Esophagus squamous epithelium (tissue), 5 donors: ENCODE data around the gene FAM124A. TPM values are rescaled to one million over a fixed set of nuclear protein-coding genes. Genes with fewer than 3 reads are reported as not detected.

ENCODE experiments used
- DNase-seq: peaks from one replicate; lab custom pipeline; 2025; lab: John Stamatoyannopoulos, UW
- H3K27ac ChIP-seq, 4 donors: fragments of 200-600 bp; sonication (generic); one replicate each; pipeline ENCODE4 v1.5.1; 2016 to 2019; ENCODE audit warnings: mild to moderate bottlenecking in 1 of 4
- H3K27me3 ChIP-seq, 4 donors: fragments of 200-600 bp; sonication (generic); 1 replicate in 3 of 4; 2 replicates in 1 of 4; pipeline versions ENCODE4 v1.5.1 to v1.6.0; 2017 to 2021; ENCODE audit warnings: antibody characterized with exemption in 1 of 4
- H3K36me3 ChIP-seq, 3 donors: fragments of 200-600 bp; sonication (generic); one replicate each; pipeline ENCODE4 v1.5.1; 2016 to 2019
- H3K4me1 ChIP-seq, 3 donors: fragments of 200-600 bp; sonication (generic); one replicate each; pipeline ENCODE4 v1.5.1; 2017 to 2019
- H3K4me3 ChIP-seq, 4 donors: fragments of 200-600 bp; sonication (generic); 1 replicate in 3 of 4; 2 replicates in 1 of 4; pipeline ENCODE4 v1.5.1; 2016 to 2019; ENCODE audit warnings: mild to moderate bottlenecking in 2 of 4, moderate library complexity in 1 of 4
- H3K9me3 ChIP-seq, 3 donors: fragments of 200-600 bp; sonication (generic); one replicate each; pipeline ENCODE4 v1.5.1; 2016 to 2019
- POLR2A ChIP-seq, 4 donors: fragments of 450-650 bp; IDR thresholded peaks; one replicate each; pipeline ENCODE4 v1.6.1; 2017; ENCODE audit warnings: antibody characterized with exemption in 4 of 4, mild to moderate bottlenecking in 4 of 4, moderate library complexity in 3 of 4
- WGBS, 2 donors: methylation state at CpG; one replicate each; pipeline ENCODE4 v1.1.5; 2018; 5-methylcytosine and 5-hydroxymethylcytosine counted together
- intact Hi-C: fragments of 100-400 bp; cut with DNase I; formaldehyde crosslinking; loops from one replicate; pipeline ENCODE4 v1.15.0; 2022
- total RNA-seq, 4 donors: library from RNA; depleted of rRNA; stranded (reverse); fragments of >200 nt; gene quantifications; one replicate each; pipeline ENCODE4 v1.1.0, GENCODE V29; 2016
- TF ChIP-seq, protein P1 (sequence below), 6 experiments: fragments of 450-650 bp in 4 of 6; fragments of 200-600 bp in 2 of 6; sonication (generic) in 2 of 6; IDR thresholded peaks; one replicate each; pipeline ENCODE4 v1.5.1; 2016 to 2019; ENCODE audit warnings: antibody characterized with exemption in 6 of 6, mild to moderate bottlenecking in 4 of 6, moderate library complexity in 4 of 6
- donor health status: DM: yes; HTN: yes; CAD: no.

Gene FAM124A
- total RNA-seq, 4 donors from 2014 or later, result 0.45 to 2.5 (median 1.3) TPM

GRCh38 chr13:51237386-51237785 lies 15.2 kb downstream of the FAM124A start:
- TF ChIP-seq, protein P1, sequence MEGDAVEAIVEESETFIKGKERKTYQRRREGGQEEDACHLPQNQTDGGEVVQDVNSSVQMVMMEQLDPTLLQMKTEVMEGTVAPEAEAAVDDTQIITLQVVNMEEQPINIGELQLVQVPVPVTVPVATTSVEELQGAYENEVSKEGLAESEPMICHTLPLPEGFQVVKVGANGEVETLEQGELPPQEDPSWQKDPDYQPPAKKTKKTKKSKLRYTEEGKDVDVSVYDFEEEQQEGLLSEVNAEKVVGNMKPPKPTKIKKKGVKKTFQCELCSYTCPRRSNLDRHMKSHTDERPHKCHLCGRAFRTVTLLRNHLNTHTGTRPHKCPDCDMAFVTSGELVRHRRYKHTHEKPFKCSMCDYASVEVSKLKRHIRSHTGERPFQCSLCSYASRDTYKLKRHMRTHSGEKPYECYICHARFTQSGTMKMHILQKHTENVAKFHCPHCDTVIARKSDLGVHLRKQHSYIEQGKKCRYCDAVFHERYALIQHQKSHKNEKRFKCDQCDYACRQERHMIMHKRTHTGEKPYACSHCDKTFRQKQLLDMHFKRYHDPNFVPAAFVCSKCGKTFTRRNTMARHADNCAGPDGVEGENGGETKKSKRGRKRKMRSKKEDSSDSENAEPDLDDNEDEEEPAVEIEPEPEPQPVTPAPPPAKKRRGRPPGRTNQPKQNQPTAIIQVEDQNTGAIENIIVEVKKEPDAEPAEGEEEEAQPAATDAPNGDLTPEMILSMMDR (IDR thresholded peaks at IDR 0.05), result no peak
- no peak for TF ChIP-seq POLR2A (IDR thresholded peaks at IDR 0.05)
- H3K36me3 ChIP-seq, result no peaks in the 10 kb centered on the region
- H3K4me1 ChIP-seq, result no peaks in the 10 kb centered on the region
- H3K27me3 ChIP-seq, result peaks cover 0 to 6% (median 0%) of the 10 kb centered on the region in 4 donors
- intact Hi-C loops, result no loop called here
- 76 to 81% methylated on average over 4 of the region's 4 CpGs for WGBS, 2 donors
- no peaks in the 10 kb centered on the region for H3K9me3 ChIP-seq
- no peak overlapping the region for H3K27ac ChIP-seq
- no peak for DNase-seq
- no peak overlapping the region for H3K4me3 ChIP-seq

- WGBS, 2 donors, result 88 to 100% methylated on average over 1 of the region's 2 CpGs
- Histone ChIP-seq H3K9me3 (no peaks in the 10 kb centered on the region), H3K4me3 (no peak overlapping the region), H3K27me3 (peaks cover 0 to 6% (median 0%) of the 10 kb centered on the region in 4 donors), H3K36me3 (no peaks in the 10 kb centered on the region), H3K27ac (no peak overlapping the region), H3K4me1 (no peaks in the 10 kb centered on the region)
- intact Hi-C loops, result no loop called here
- DNase-seq, result no peak
- no peak for TF ChIP-seq POLR2A (IDR thresholded peaks at IDR 0.05)
- TF ChIP-seq, protein P1 (IDR thresholded peaks at IDR 0.05), result no peak
These were observed 15.7 kb downstream of the FAM124A start for GRCh38 chr13:51237887-51238286.

DNA sequence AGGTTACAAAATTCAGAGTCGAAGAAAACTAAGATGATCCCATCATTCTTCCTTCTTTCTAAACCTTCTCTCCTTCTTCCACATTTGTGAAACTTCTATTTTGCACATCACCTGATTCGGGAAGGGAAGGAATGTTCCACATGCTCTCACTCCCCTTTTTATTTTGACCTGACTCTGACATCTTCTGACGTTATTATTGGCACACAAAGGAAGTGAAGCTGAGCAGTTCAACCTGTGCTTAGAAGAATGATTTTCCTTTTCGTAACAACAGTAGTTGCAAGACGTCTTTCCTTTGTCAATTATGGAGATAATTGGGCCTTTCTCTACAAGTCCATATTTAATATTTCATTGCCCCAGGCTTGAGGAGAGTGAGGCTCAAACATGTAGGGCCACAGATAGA lies 18.0 kb downstream of the FAM124A start:
- Histone ChIP-seq H3K9me3 (no peaks in the 10 kb centered on the region), H3K36me3 (no peaks in the 10 kb centered on the region), H3K4me3 (no peak overlapping the region), H3K4me1 (no peaks in the 10 kb centered on the region), H3K27ac (no peak overlapping the region), H3K27me3 (peaks cover 0 to 10% (median 0%) of the 10 kb centered on the region in 4 donors)
- no peak for DNase-seq
- TF ChIP-seq, protein P1 (IDR thresholded peaks at IDR 0.05), result no peak
- no peak for TF ChIP-seq POLR2A (IDR thresholded peaks at IDR 0.05)
- intact Hi-C loops, result no loop called here
- 43 to 62% methylated on average over 5 of the region's 5 CpGs for WGBS, 2 donors

GRCh38 chr13:51240958-51241357 lies 18.8 kb downstream of the FAM124A start:
- no peak for DNase-seq
- intact Hi-C loops, result no loop called here
- H3K4me1 ChIP-seq, result no peaks in the 10 kb centered on the region
- H3K36me3 ChIP-seq, result no peaks in the 10 kb centered on the region
- 60 to 82% methylated on average over 3 of the region's 3 CpGs for WGBS, 2 donors
- H3K27me3 ChIP-seq, result peaks cover 0 to 9% (median 0%) of the 10 kb centered on the region in 4 donors
- no peaks in the 10 kb centered on the region for H3K9me3 ChIP-seq
- no peak overlapping the region for H3K4me3 ChIP-seq
- peak overlapping the region in 1 of 4 donors; percentile 41 for H3K27ac ChIP-seq
- TF ChIP-seq, protein P1 (IDR thresholded peaks at IDR 0.05), result no peak

GRCh38 chr13:51241720-51242119 lies 19.5 kb downstream of the FAM124A start:
- Histone ChIP-seq H3K27me3 (peaks cover 0 to 9% (median 0%) of the 10 kb centered on the region in 4 donors), H3K4me1 (peaks cover 0 to 4% (median 0%) of the 10 kb centered on the region in 3 donors), H3K4me3 (no peak overlapping the region), H3K36me3 (no peaks in the 10 kb centered on the region), H3K9me3 (no peaks in the 10 kb centered on the region), H3K27ac (no peak overlapping the region)
- no peak for DNase-seq
- intact Hi-C loops, result no loop called here
- TF ChIP-seq, protein P1 (IDR thresholded peaks at IDR 0.05), result no peak
- no peak for TF ChIP-seq POLR2A (IDR thresholded peaks at IDR 0.05)
- WGBS, 2 donors, result 58 to 64% methylated on average over 6 of the region's 6 CpGs
